Measurements from ENCODE around the gene SLC35F4. TPM values are rescaled to one million over a fixed set of nuclear protein-coding genes. Genes with fewer than 3 reads are reported as not detected.

SLC35F4 gene
- total and polyA plus RNA-seq, 2 of the 4 experiments (the other 2 are of a cell fraction): not detected

DNA sequence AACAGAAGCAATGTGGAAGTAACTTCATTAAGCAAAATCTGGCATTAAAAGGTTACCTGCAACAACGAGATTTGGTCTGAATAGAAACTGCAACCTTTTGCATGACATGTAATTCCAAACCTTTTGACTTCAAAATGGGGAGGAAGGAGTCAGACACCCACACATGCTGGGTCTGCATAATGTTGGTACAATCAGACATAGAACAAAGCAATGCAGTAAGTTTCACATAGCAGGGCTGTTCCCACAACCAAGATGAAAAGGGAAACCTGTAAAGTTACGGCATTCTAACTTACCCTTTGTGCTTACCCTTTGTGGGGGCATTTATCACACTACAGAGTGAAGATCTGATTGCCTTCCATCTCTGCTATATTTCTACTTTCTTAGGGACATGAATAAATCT is 10.1 kb upstream of the SLC35F4 start:
- H2BK5ac ChIP-seq (ENCODE audit: low read depth, low read length, poor library complexity, severe bottlenecking): no peak overlapping the region
- no peak overlapping the region for H3K4me3 ChIP-seq (ENCODE audit: insufficient read depth, low read depth, low read length)
- intact Hi-C loops (cut with micrococcal nuclease) (no loop called here), in situ Hi-C loops (cut with MboI; ENCODE audit: low sequenced_read_pairs) (no loop called here), dilution Hi-C loops (cut with HindIII; ENCODE audit: low sequenced_read_pairs, unreplicated experiment) (no loop called here)
- DNase-seq (no peak), ATAC-seq (ENCODE audit: low read depth) (no peak)
- no peak overlapping the region for H2BK15ac ChIP-seq (ENCODE audit: low read depth, low read length)
- TF ChIP-seq MAZ (IDR thresholded peaks at IDR 0.05; ENCODE audit: borderline replicate concordance, low read depth, low read length): no peak
- no peak for TF ChIP-seq POLR2A (IDR thresholded peaks at IDR 0.05; ENCODE audit: low read depth, low read length)
- TF ChIP-seq CHD1 (IDR thresholded peaks at IDR 0.05; ENCODE audit: low read depth, low read length): no peak
- TF ChIP-seq SMC3 (IDR thresholded peaks at IDR 0.05; ENCODE audit: low read depth, low read length): no peak
- TF ChIP-seq BHLHE40 (IDR thresholded peaks at IDR 0.05; ENCODE audit: low read depth, low read length): no peak
- TF ChIP-seq MXI1 (IDR thresholded peaks at IDR 0.05; ENCODE audit: borderline replicate concordance, low read depth, low read length): no peak
- TF ChIP-seq USF2 (IDR thresholded peaks at IDR 0.05; ENCODE audit: low read depth, low read length): no peak
- TF ChIP-seq CEBPB (IDR thresholded peaks at IDR 0.05; ENCODE audit: low read depth, low read length): no peak
- no peak for TF ChIP-seq MAFK (IDR thresholded peaks at IDR 0.05; ENCODE audit: low read depth, low read length)
- TF ChIP-seq NFE2L2 (IDR thresholded peaks at IDR 0.05; ENCODE audit: low read depth, low read length): no peak
- no peak for TF ChIP-seq RFX5 (IDR thresholded peaks at IDR 0.05; ENCODE audit: low read depth, low read length)
- TF ChIP-seq RCOR1 (IDR thresholded peaks at IDR 0.05; ENCODE audit: insufficient replicate concordance, low read length): no peak
- no peak for TF ChIP-seq FOS (IDR thresholded peaks at IDR 0.05; ENCODE audit: low read depth, low read length)
- TF ChIP-seq, protein P1, sequence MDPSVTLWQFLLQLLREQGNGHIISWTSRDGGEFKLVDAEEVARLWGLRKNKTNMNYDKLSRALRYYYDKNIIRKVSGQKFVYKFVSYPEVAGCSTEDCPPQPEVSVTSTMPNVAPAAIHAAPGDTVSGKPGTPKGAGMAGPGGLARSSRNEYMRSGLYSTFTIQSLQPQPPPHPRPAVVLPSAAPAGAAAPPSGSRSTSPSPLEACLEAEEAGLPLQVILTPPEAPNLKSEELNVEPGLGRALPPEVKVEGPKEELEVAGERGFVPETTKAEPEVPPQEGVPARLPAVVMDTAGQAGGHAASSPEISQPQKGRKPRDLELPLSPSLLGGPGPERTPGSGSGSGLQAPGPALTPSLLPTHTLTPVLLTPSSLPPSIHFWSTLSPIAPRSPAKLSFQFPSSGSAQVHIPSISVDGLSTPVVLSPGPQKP (IDR thresholded peaks at IDR 0.05; ENCODE audit: borderline replicate concordance, low read depth, low read length): no peak
- TF ChIP-seq CTCF (conservative IDR thresholded peaks at IDR 0.05; ENCODE audit: low read depth, low read length): no peak
- no peak for TF ChIP-seq RAD21 (IDR thresholded peaks at IDR 0.05; ENCODE audit: low read length)
- no peak overlapping the region for H3K56ac ChIP-seq (ENCODE audit: extremely low read depth, insufficient read depth, low read length)
- no peak overlapping the region for H3K9ac ChIP-seq (ENCODE audit: low read depth, low read length)
- H3K14ac ChIP-seq (replicated peaks; ENCODE audit: low read depth, low read length): no peak overlapping the region
- no peak overlapping the region for H4K91ac ChIP-seq (ENCODE audit: insufficient read depth, low read depth, low read length)
- H3K27me3 ChIP-seq (ENCODE audit: control insufficient read depth, insufficient read depth, low read length): no peaks in the 10 kb centered on the region
- no peak overlapping the region for H3K4me2 ChIP-seq (ENCODE audit: low read depth, low read length)
- H2BK20ac ChIP-seq (ENCODE audit: low read depth, low read length): no peak overlapping the region
- no TSS peak for BruUV-seq (replicated peaks)
- H3K18ac ChIP-seq (ENCODE audit: low read depth, low read length): no peak overlapping the region
- no peak overlapping the region for H4K5ac ChIP-seq (ENCODE audit: low read depth, low read length)
- CTCF ChIA-PET: no interaction called here
- H2AFZ ChIP-seq (replicated peaks; ENCODE audit: low read length, poor library complexity): no peak overlapping the region
- H3K27ac ChIP-seq (ENCODE audit: insufficient read depth, low read length): no peak overlapping the region
- POLR2A ChIA-PET (ENCODE audit: unreplicated experiment): no interaction called here
- H3K4ac ChIP-seq (ENCODE audit: low read depth, low read length): no peak overlapping the region
- H3K36me3 ChIP-seq (ENCODE audit: control insufficient read depth, insufficient read depth, low read length): no peaks in the 10 kb centered on the region
- no peak overlapping the region for H4K8ac ChIP-seq (ENCODE audit: low read depth in 2 of 2, low read length in 2 of 2)
- no peaks in the 10 kb centered on the region for H3K79me1 ChIP-seq (ENCODE audit: low read depth in 1 of 2, low read length in 2 of 2)
- H4K20me1 ChIP-seq (ENCODE audit: insufficient read depth, low read length): no peaks in the 10 kb centered on the region
- no peak overlapping the region for H3K23ac ChIP-seq (ENCODE audit: low read depth, low read length)
- H2BK120ac ChIP-seq (ENCODE audit: low read depth, low read length): no peak overlapping the region
- H2AK9ac ChIP-seq (replicated peaks; ENCODE audit: low read depth, low read length, poor library complexity): no peak overlapping the region
- no CpG with 5 or more reads among the region's 2 CpGs for WGBS, 2 experiments (ENCODE audit: extremely low coverage in 2 of 2, insufficient read length in 1 of 2)
- no peaks in the 10 kb centered on the region for H3K4me1 ChIP-seq (ENCODE audit: control insufficient read depth, insufficient read depth, low read length)
- H2AK5ac ChIP-seq (ENCODE audit: low read depth, low read length): no peak overlapping the region
- H3K9me3 ChIP-seq (ENCODE audit: control insufficient read depth, insufficient read depth, low read length): no peaks in the 10 kb centered on the region
- no peaks in the 10 kb centered on the region for H3K9me1 ChIP-seq (ENCODE audit: insufficient read depth, low read length)
